Activated CD4-positive, alpha-beta T cell treated with anti-CD3 and anti-CD28 coated beads, Interleukin-2, Interleukin-4, amounts not matched to agents 100 ng/mL and 50 ng/mL, durations not matched to agents 16 hours and 8 hours (primary cell): Measurements from ENCODE around the gene HECTD4.
"Not testable (repeated sequence)": the region's sequence is repeated elsewhere in the genome, so short reads cannot be mapped to it uniquely, and the experiment has no call there.

ENCODE experiments used
- DNase-seq: peaks from one replicate; pipeline ENCODE4 v3.0.0-alpha.2; 2020; ENCODE audit warnings: low spot score

HECTD4 gene

GRCh38 chr12:112116232-112117060 lies 265.8 kb downstream of the HECTD4 start:
- DNase-seq = no peak

GRCh38 chr12:112115259-112116045 lies 266.8 kb downstream of the HECTD4 start:
- DNase-seq = no peak

- no peak for DNase-seq
Measured at GRCh38 chr12:112112409-112113133, 269.7 kb downstream of the HECTD4 start.

GRCh38 chr12:112111931-112112330 lies 270.3 kb downstream of the HECTD4 start:
- no peak for DNase-seq

GRCh38 chr12:112110787-112111662 lies 271.2 kb downstream of the HECTD4 start:
- DNase-seq = not testable (repeated sequence)
